Muscle of arm (tissue), 14 donors: Measurements from ENCODE around the gene ZNF507. TPM values are rescaled to one million over a fixed set of nuclear protein-coding genes. Genes with fewer than 3 reads are reported as not detected.

ENCODE experiments used
- DNase-seq: peaks from one replicate; pipeline ENCODE4 v3.0.0-alpha.2; 2013
- long read RNA-seq, 11 donors: transcript quantifications; one replicate each; lab custom pipeline, GENCODE V29; 2026
- polyA plus RNA-seq, 12 donors: library from polyadenylated mRNA; unstranded; fragments of 120-200 nt; gene quantifications; one replicate each; pipeline ENCODE4 v1.2.1, GENCODE V29; 2013; ENCODE audit not compliant: insufficient read length in 12 of 12

ZNF507 gene
- 10 to 100 TPM in 11 of 12 donors, not detected in 1; 15.8 to 24.6 (median 18.1) TPM for polyA plus RNA-seq
- long read RNA-seq, donor 1, full-length matches to known transcripts: 2 of 21 reads
- long read RNA-seq, donor 1, partial matches to known transcripts: 19 of 21 reads
- long read RNA-seq, donor 1, other reads (novel, unspliced or antisense): 0 of 21 reads
- long read RNA-seq, donor 2, partial matches to known transcripts: 7 of 10 reads
- long read RNA-seq, donor 2, other reads (novel, unspliced or antisense): 0 of 10 reads
- long read RNA-seq, donor 3, partial matches to known transcripts: 6 of 7 reads
- long read RNA-seq, donor 3, other reads (novel, unspliced or antisense): 0 of 7 reads
- long read RNA-seq, donor 4, partial matches to known transcripts: 6 of 7 reads
- long read RNA-seq, donor 4, other reads (novel, unspliced or antisense): 0 of 7 reads
- long read RNA-seq, donor 5, full-length matches to known transcripts: 2 of 14 reads
- long read RNA-seq, donor 5, partial matches to known transcripts: 12 of 14 reads
- long read RNA-seq, donor 5, other reads (novel, unspliced or antisense): 0 of 14 reads
- long read RNA-seq, donor 6: 0 reads
- long read RNA-seq, donor 7, partial matches to known transcripts: 0 of 1 reads
- long read RNA-seq, donor 7, other reads (novel, unspliced or antisense): 0 of 1 reads
- long read RNA-seq, donor 8, partial matches to known transcripts: 12 of 13 reads
- long read RNA-seq, donor 8, other reads (novel, unspliced or antisense): 0 of 13 reads
- long read RNA-seq, donor 9: 0 reads
- long read RNA-seq, donor 10, partial matches to known transcripts: 0 of 1 reads
- long read RNA-seq, donor 10, other reads (novel, unspliced or antisense): 0 of 1 reads
- long read RNA-seq, donor 11, full-length matches to known transcripts: 3 of 3 reads
- long read RNA-seq, donor 11, partial matches to known transcripts: 0 of 3 reads
- long read RNA-seq, donor 11, other reads (novel, unspliced or antisense): 0 of 3 reads

- DNase-seq: peak; percentile 75
Observed at GRCh38 chr19:32345261-32346207, at the start of gene ZNF507. TSS of gene ZNF507 (plus strand) at chr19:32345610. CDS start at chr19:32352831, 7,221 bp downstream.

GRCh38 chr19:32296694-32297093 lies 48.7 kb upstream of the ZNF507 start:
- no peak for DNase-seq

- DNase-seq: no peak
Observed at GRCh38 chr19:32302778-32303177, 42.6 kb upstream of the ZNF507 start.

GRCh38 chr19:32303193-32303592 lies 42.2 kb upstream of the ZNF507 start:
- DNase-seq: no peak

- no peak for DNase-seq
Observed at GRCh38 chr19:32307591-32307990, 37.8 kb upstream of the ZNF507 start.

GRCh38 chr19:32308431-32309077 lies 36.9 kb upstream of the ZNF507 start:
- DNase-seq: no peak

- no peak for DNase-seq
Observed at GRCh38 chr19:32309711-32310390, 35.6 kb upstream of the ZNF507 start.

GRCh38 chr19:32311371-32311770 lies 34.0 kb upstream of the ZNF507 start:
- no peak for DNase-seq

- DNase-seq: no peak
Observed at GRCh38 chr19:32313569-32314265, 31.7 kb upstream of the ZNF507 start.

- no peak for DNase-seq
Observed at GRCh38 chr19:32316034-32316433, 29.4 kb upstream of the ZNF507 start.

- no peak for DNase-seq
Observed at GRCh38 chr19:32317086-32317485, 28.3 kb upstream of the ZNF507 start.

GRCh38 chr19:32318884-32319520 lies 26.4 kb upstream of the ZNF507 start:
- no peak for DNase-seq

GRCh38 chr19:32322541-32322940 lies 22.9 kb upstream of the ZNF507 start:
- DNase-seq: no peak

GRCh38 chr19:32324631-32325285 lies 20.7 kb upstream of the ZNF507 start:
- no peak for DNase-seq

- no peak for DNase-seq
Observed at GRCh38 chr19:32330213-32330857, 15.1 kb upstream of the ZNF507 start.

- DNase-seq: no peak
Observed at GRCh38 chr19:32333227-32333626, 12.2 kb upstream of the ZNF507 start.

- DNase-seq: no peak
Observed at GRCh38 chr19:32336259-32337083, 8.9 kb upstream of the ZNF507 start.
